ENCODE data around the gene GRAMD1C. TPM values are rescaled to one million over a fixed set of nuclear protein-coding genes. Genes with fewer than 3 reads are reported as not detected.

The GRAMD1C gene
- total and polyA plus RNA-seq, 7 donors: 0.27 to 12.3 (median 3.6) TPM

- H3K9me3 ChIP-seq: no peaks in the 10 kb centered on the region
- no peaks in the 10 kb centered on the region for H3K36me3 ChIP-seq
- H3K27me3 ChIP-seq: no peaks in the 10 kb centered on the region
- H3K27ac ChIP-seq: no peak overlapping the region
- intact Hi-C loops (cut with DNase I): no loop called here
- TF ChIP-seq POLR2AphosphoS5 (IDR thresholded peaks at IDR 0.05): no peak
- TF ChIP-seq CTCF (IDR thresholded peaks at IDR 0.05): no peak
- no peak for TF ChIP-seq EP300 (IDR thresholded peaks at IDR 0.05)
- TF ChIP-seq POLR2A (IDR thresholded peaks at IDR 0.05): no peak
- DNase-seq: no peak
- no peak overlapping the region for H3K4me3 ChIP-seq
- H3K4me1 ChIP-seq: no peaks in the 10 kb centered on the region
- 81 to 90% methylated on average over 3 of the region's 3 CpGs for WGBS, 2 donors
These were observed 125.3 kb downstream of the GRAMD1C start for GRCh38 chr3:113963879-113964278.

GRCh38 chr3:113966172-113966571 lies 127.6 kb downstream of the GRAMD1C start:
- H3K27me3 ChIP-seq: no peaks in the 10 kb centered on the region
- no peaks in the 10 kb centered on the region for H3K4me1 ChIP-seq
- TF ChIP-seq CTCF (IDR thresholded peaks at IDR 0.05) (no peak), POLR2A (IDR thresholded peaks at IDR 0.05) (no peak), POLR2AphosphoS5 (IDR thresholded peaks at IDR 0.05) (no peak), EP300 (IDR thresholded peaks at IDR 0.05) (no peak)
- H3K4me3 ChIP-seq: no peak overlapping the region
- no peaks in the 10 kb centered on the region for H3K36me3 ChIP-seq
- H3K27ac ChIP-seq: no peak overlapping the region
- intact Hi-C loops (cut with DNase I): no loop called here
- DNase-seq: no peak
- WGBS, 2 donors: 89 to 90% methylated on average over 2 of the region's 2 CpGs
- H3K9me3 ChIP-seq: no peaks in the 10 kb centered on the region

GRCh38 chr3:113968986-113969385 lies 130.4 kb downstream of the GRAMD1C start:
- TF ChIP-seq POLR2A (IDR thresholded peaks at IDR 0.05) (no peak), EP300 (IDR thresholded peaks at IDR 0.05) (no peak), CTCF (IDR thresholded peaks at IDR 0.05) (no peak), POLR2AphosphoS5 (IDR thresholded peaks at IDR 0.05) (no peak)
- Histone ChIP-seq H3K27me3 (no peaks in the 10 kb centered on the region), H3K4me3 (no peak overlapping the region), H3K9me3 (peaks cover 0 to 12% (median 3%) of the 10 kb centered on the region in 4 donors), H3K27ac (no peak overlapping the region), H3K4me1 (no peaks in the 10 kb centered on the region), H3K36me3 (no peaks in the 10 kb centered on the region)
- intact Hi-C loops (cut with DNase I): no loop called here
- 84 to 89% methylated on average over 2 of the region's 2 CpGs for WGBS, 2 donors
- no peak for DNase-seq

GRCh38 chr3:113977822-113978221 lies 139.2 kb downstream of the GRAMD1C start:
- Histone ChIP-seq H3K9me3 (peaks cover 0 to 14% (median 1%) of the 10 kb centered on the region in 4 donors), H3K4me3 (no peak overlapping the region), H3K36me3 (peaks cover 0 to 50% (median 3%) of the 10 kb centered on the region in 4 donors), H3K4me1 (no peaks in the 10 kb centered on the region), H3K27me3 (no peaks in the 10 kb centered on the region), H3K27ac (no peak overlapping the region)
- WGBS, 2 donors: 84 to 94% methylated on average over 4 of the region's 4 CpGs
- TF ChIP-seq EP300 (IDR thresholded peaks at IDR 0.05): no peak
- no peak for TF ChIP-seq POLR2A (IDR thresholded peaks at IDR 0.05)
- TF ChIP-seq CTCF (IDR thresholded peaks at IDR 0.05): no peak
- no peak for TF ChIP-seq POLR2AphosphoS5 (IDR thresholded peaks at IDR 0.05)
- no peak for DNase-seq
- intact Hi-C loops (cut with DNase I): no loop called here

GRCh38 chr3:113979916-113980315 lies 141.3 kb downstream of the GRAMD1C start:
- H3K9me3 ChIP-seq: no peaks in the 10 kb centered on the region

More at GRCh38 chr3:113979916-113980315, 141.3 kb downstream of the GRAMD1C start:
- no peaks in the 10 kb centered on the region for H3K4me1 ChIP-seq
- no peaks in the 10 kb centered on the region for H3K27me3 ChIP-seq
- no peak overlapping the region for H3K27ac ChIP-seq
- no peak for DNase-seq
- 93 to 96% methylated on average over 1 of the region's 1 CpG for whole genome bisulfite sequencing, 2 donors
- intact Hi-C loops (cut with DNase I): no loop called here
- no peak overlapping the region for H3K4me3 ChIP-seq
- H3K36me3 ChIP-seq: peaks cover 0 to 50% (median 6%) of the 10 kb centered on the region in 4 donors
- TF ChIP-seq POLR2A (IDR thresholded peaks at IDR 0.05) (no peak), EP300 (IDR thresholded peaks at IDR 0.05) (no peak), POLR2AphosphoS5 (IDR thresholded peaks at IDR 0.05) (no peak), CTCF (IDR thresholded peaks at IDR 0.05) (no peak)

All from sigmoid colon (tissue), 7 donors.